H1 (cell line): ENCODE measurements around the gene C5orf15. TPM values are rescaled to one million over a fixed set of nuclear protein-coding genes. Genes with fewer than 3 reads are reported as not detected.

Experiments
- CTCF ChIA-PET: fragments of 300-600 bp; sonication (Branson Sonifier 250); formaldehyde crosslinking; loops from one replicate; lab custom pipeline; 2021; ENCODE audit not compliant: partially characterized antibody; lab: Charles Lee
- POLR2A ChIA-PET: fragments of 300-600 bp; sonication (Branson Sonifier 250); formaldehyde crosslinking; loops from one replicate; lab custom pipeline; 2021; ENCODE audit warnings: inconsistent platforms; ENCODE audit not compliant: partially characterized antibody; lab: Charles Lee
- DNase-seq, 2 experiments: peaks; one replicate each; pipeline versions ENCODE4 v3.0.0 to v3.0.0-alpha.2; 2010 to 2022; ENCODE audit warnings: low spot score in 2 of 2, low read depth in 1 of 2, mixed read lengths in 1 of 2
- FAIRE-seq: peaks from 2 replicates; lab custom pipeline; 2011; peaks lifted over from hg19 to GRCh38; lab: Jason Lieb, UNC
- H2AFZ ChIP-seq: 2 replicates; pipeline ENCODE4 v1.8.1; 2012; ENCODE audit warnings: low read length, inconsistent platforms
- H2AK5ac ChIP-seq: 2 replicates; pipeline ENCODE4 v1.6.1; 2013; ENCODE audit warnings: low read depth, low read length
- H2BK120ac ChIP-seq: replicated peaks from 2 replicates; pipeline ENCODE3; 2013; ENCODE audit warnings: low read depth, low read length, inconsistent platforms
- H2BK12ac ChIP-seq: 2 replicates; pipeline ENCODE4 v1.6.1; 2013; ENCODE audit warnings: low read depth, low read length
- H2BK15ac ChIP-seq: 2 replicates; pipeline ENCODE4 v1.6.1; 2013; ENCODE audit warnings: low read length
- H2BK20ac ChIP-seq: 2 replicates; pipeline ENCODE4 v1.6.1; 2013; ENCODE audit warnings: low read length
- H2BK5ac ChIP-seq: 2 replicates; pipeline ENCODE4 v1.6.1; 2013; ENCODE audit warnings: low read depth, low read length
- H3K14ac ChIP-seq: 2 replicates; pipeline ENCODE4 v1.6.1; 2013; ENCODE audit warnings: inconsistent platforms; ENCODE audit not compliant: insufficient read length
- H3K18ac ChIP-seq: 2 replicates; pipeline ENCODE4 v1.6.1; 2013; ENCODE audit warnings: low read length; ENCODE audit errors: extremely low read depth
- H3K23ac ChIP-seq: 2 replicates; pipeline ENCODE4 v1.6.1; 2013; ENCODE audit warnings: inconsistent platforms; ENCODE audit not compliant: insufficient read length
- H3K23me2 ChIP-seq: 2 replicates; pipeline ENCODE4 v1.6.1; 2013; ENCODE audit warnings: low read depth, low read length
- H3K27ac ChIP-seq: 2 replicates; pipeline ENCODE4 v1.6.1; 2011; ENCODE audit warnings: low read depth, low read length, inconsistent platforms
- H3K27me3 ChIP-seq, 4 experiments: replicated peaks in 1 of 4; 1 replicate in 1 of 4; 2 replicates in 3 of 4; pipeline versions ENCODE4 v1.6.1 to v1.8.1; 2011 to 2013; ENCODE audit warnings: low read length in 3 of 4, mild to moderate bottlenecking in 3 of 4, inconsistent platforms in 2 of 4, mixed read lengths in 2 of 4, moderate library complexity in 1 of 4; ENCODE audit not compliant: control insufficient read depth in 3 of 4, insufficient read depth in 3 of 4; ENCODE audit errors: extremely low read depth in 1 of 4
- H3K36me3 ChIP-seq, 4 experiments: 2 replicates each; pipeline versions ENCODE4 v1.6.1 to v1.8.1; 2011 to 2013; ENCODE audit warnings: mild to moderate bottlenecking in 4 of 4, low read length in 3 of 4, moderate library complexity in 2 of 4, control low read depth in 1 of 4, inconsistent platforms in 1 of 4; ENCODE audit not compliant: insufficient read depth in 4 of 4, control insufficient read depth in 2 of 4
- H3K4ac ChIP-seq: replicated peaks from 2 replicates; pipeline ENCODE3; 2013; ENCODE audit warnings: low read length, low read depth, mixed read lengths, inconsistent platforms; ENCODE audit not compliant: insufficient read length
- H3K4me1 ChIP-seq, 4 experiments: replicated peaks in 1 of 4; 1 replicate in 1 of 4; 2 replicates in 3 of 4; pipeline versions ENCODE4 v1.6.1 to v1.8.1; 2011 to 2013; ENCODE audit warnings: low read length in 3 of 4, inconsistent platforms in 2 of 4, mixed read lengths in 1 of 4; ENCODE audit not compliant: insufficient read depth in 4 of 4, control insufficient read depth in 3 of 4
- H3K4me2 ChIP-seq, 2 experiments: 2 replicates each; pipeline versions ENCODE4 v1.6.1 to v1.8.1; 2011 to 2013; ENCODE audit warnings: low read depth in 2 of 2, low read length in 2 of 2, control low read depth in 1 of 2, inconsistent platforms in 1 of 2, mild to moderate bottlenecking in 1 of 2; ENCODE audit not compliant: insufficient read depth in 1 of 2
- H3K4me3 ChIP-seq, 4 experiments: fragments of 200-600, 300-600 bp in 1 of 4; sonication (generic), shearing (Covaris generic), sonication (Bioruptor Twin) in 1 of 4; 2 replicates each; pipeline versions ENCODE4 v1.5.1 to v1.8.1; 2011 to 2016; ENCODE audit warnings: low read length in 4 of 4, low read depth in 3 of 4, control low read depth in 2 of 4, inconsistent platforms in 2 of 4, mild to moderate bottlenecking in 2 of 4, mixed read lengths in 1 of 4, moderate library complexity in 1 of 4; ENCODE audit not compliant: insufficient read depth in 2 of 4; ENCODE audit errors: extremely low read depth in 1 of 4
- H3K56ac ChIP-seq: replicated peaks from 2 replicates; pipeline ENCODE3; 2013; ENCODE audit warnings: low read depth, mild to moderate bottlenecking, mixed read lengths, low read length, inconsistent platforms; ENCODE audit not compliant: insufficient read length
- H3K79me1 ChIP-seq: 2 replicates; pipeline ENCODE4 v1.6.1; 2013; ENCODE audit warnings: low read depth, low read length, control low read depth
- H3K79me2 ChIP-seq, 2 experiments: 2 replicates each; pipeline versions ENCODE4 v1.6.1 to v1.8.1; 2012 to 2013; ENCODE audit warnings: low read length in 2 of 2, mild to moderate bottlenecking in 2 of 2, inconsistent platforms in 1 of 2; ENCODE audit not compliant: insufficient read depth in 2 of 2, control insufficient read depth in 1 of 2
- H3K9ac ChIP-seq, 4 experiments: replicated peaks in 1 of 4; 1 replicate in 1 of 4; 2 replicates in 3 of 4; pipeline versions ENCODE4 v1.6.1 to v1.8.1; 2011 to 2013; ENCODE audit warnings: low read depth in 3 of 4, low read length in 3 of 4, control low read depth in 2 of 4, mild to moderate bottlenecking in 2 of 4, moderate library complexity in 2 of 4, inconsistent platforms in 1 of 4; ENCODE audit errors: extremely low read depth in 1 of 4
- H3K9me3 ChIP-seq, 2 experiments: 2 replicates each; pipeline versions ENCODE4 v1.6.1 to v1.8.1; 2012 to 2013; ENCODE audit warnings: mild to moderate bottlenecking in 2 of 2, moderate library complexity in 2 of 2, control low read depth in 1 of 2, inconsistent platforms in 1 of 2, low read depth in 1 of 2, low read length in 1 of 2, mixed read lengths in 1 of 2; ENCODE audit not compliant: insufficient read depth in 2 of 2
- H4K20me1 ChIP-seq, 2 experiments: replicated peaks in 1 of 2; 2 replicates each; pipeline versions ENCODE3 to v1.8.1; 2011 to 2013; ENCODE audit warnings: inconsistent platforms in 2 of 2, low read length in 2 of 2, mild to moderate bottlenecking in 1 of 2; ENCODE audit not compliant: insufficient read depth in 2 of 2, control insufficient read depth in 1 of 2
- H4K5ac ChIP-seq: 2 replicates; pipeline ENCODE4 v1.6.1; 2013; ENCODE audit warnings: low read length, low read depth, mixed read lengths, inconsistent platforms; ENCODE audit not compliant: insufficient read length
- H4K8ac ChIP-seq: 2 replicates; pipeline ENCODE4 v1.8.0; 2013; ENCODE audit warnings: mild to moderate bottlenecking, moderate library complexity, low read length, inconsistent platforms; ENCODE audit not compliant: insufficient read depth; ENCODE audit errors: extremely low read depth
- H4K91ac ChIP-seq: replicated peaks from 2 replicates; pipeline ENCODE3; 2013; ENCODE audit warnings: low read length, mixed read lengths, inconsistent platforms; ENCODE audit not compliant: insufficient read length
- BACH1 ChIP-seq: IDR thresholded peaks from 2 replicates; pipeline ENCODE4 v1.6.1; 2012; ENCODE audit warnings: low read length, improper control_type of control experiment
- CBX5 ChIP-seq: fragments of 300-800, 300-1000 bp; sonication (generic); IDR thresholded peaks from 2 replicates; pipeline ENCODE4 v1.7.1; 2016; ENCODE audit warnings: antibody characterized with exemption, low read length, low read depth
- CBX8 ChIP-seq: fragments of 300-800, 300-1000 bp; sonication (generic); IDR thresholded peaks from 2 replicates; pipeline ENCODE4 v1.7.1; 2016; ENCODE audit warnings: low read depth, low read length, borderline replicate concordance
- CHD2 ChIP-seq: IDR thresholded peaks from 2 replicates; pipeline ENCODE4 v1.6.1; 2012; ENCODE audit warnings: low read length, improper control_type of control experiment
- EZH2 ChIP-seq: fragments of 200-600 bp; sonication (generic); IDR thresholded peaks from 2 replicates; pipeline ENCODE4 v1.7.1; 2012; ENCODE audit warnings: low read depth, mild to moderate bottlenecking, moderate library complexity, low read length, inconsistent platforms; ENCODE audit not compliant: severe bottlenecking
- HDAC2 ChIP-seq, 2 experiments: fragments of 300-600 bp in 1 of 2; sonication (generic) in 1 of 2; IDR thresholded peaks; 2 replicates each; pipeline ENCODE4 v1.6.1; 2011 to 2012; ENCODE audit warnings: low read depth in 2 of 2, low read length in 2 of 2, mild to moderate bottlenecking in 2 of 2, moderate library complexity in 2 of 2, borderline replicate concordance in 1 of 2, inconsistent platforms in 1 of 2
- HDAC6 ChIP-seq: IDR thresholded peaks from one replicate; pipeline ENCODE4 v1.7.1; 2012; ENCODE audit warnings: low read depth, mild to moderate bottlenecking, inconsistent platforms, low read length, moderate library complexity
- JUND ChIP-seq: IDR thresholded peaks from 2 replicates; pipeline ENCODE4 v1.6.1; 2011; ENCODE audit warnings: mild to moderate bottlenecking, improper control_type of control experiment, low read length
- KDM5A ChIP-seq: fragments of 200-600 bp; IDR thresholded peaks from 2 replicates; pipeline ENCODE4 v1.7.1; 2012; ENCODE audit warnings: mild to moderate bottlenecking, low read length, inconsistent platforms, mixed read lengths
- POU5F1 ChIP-seq: IDR thresholded peaks from 2 replicates; pipeline ENCODE4 v1.6.1; 2011; ENCODE audit warnings: low read depth, mild to moderate bottlenecking, low read length, moderate library complexity
- RBBP5 ChIP-seq: IDR thresholded peaks from 2 replicates; pipeline ENCODE4 v1.7.1; 2012; ENCODE audit warnings: low read depth, mild to moderate bottlenecking, inconsistent platforms, low read length, moderate library complexity, borderline replicate concordance
- TAF1 ChIP-seq: IDR thresholded peaks from 2 replicates; pipeline ENCODE4 v1.6.1; 2011; ENCODE audit warnings: mild to moderate bottlenecking, low read depth, low read length
- TBP ChIP-seq: IDR thresholded peaks from 2 replicates; pipeline ENCODE4 v1.6.1; 2011; ENCODE audit warnings: low read depth, low read length, improper control_type of control experiment
- WGBS, 2 experiments: shearing (Covaris generic) in 1 of 2; methylation state at CpG; one replicate each; pipeline versions ENCODE4 v1.1.6 to v1.1.7; 2013 to 2015; ENCODE audit warnings: low lambda C conversion rate in 2 of 2, mixed read lengths in 2 of 2, inconsistent platforms in 1 of 2, low coverage in 1 of 2, missing lambda C conversion rate in 1 of 2; ENCODE audit not compliant: insufficient replicate concordance in 2 of 2, insufficient coverage in 1 of 2, insufficient read length in 1 of 2; ENCODE audit errors: extremely low coverage in 1 of 2, missing lambda C conversion rate in 1 of 2; 5-methylcytosine and 5-hydroxymethylcytosine counted together
- polyA plus RNA-seq, 7 experiments: library from polyadenylated mRNA; depleted of rRNA in 3 of 7; stranded (reverse) in 5 of 7; unstranded in 2 of 7; fragments of >200 nt in 5 of 7; fragments of 200-250 nt in 2 of 7; gene quantifications; 1 replicate in 5 of 7; 2 replicates in 1 of 7; 4 replicates in 1 of 7; pipeline versions ENCODE4 v1.2.1 to v1.2.3, GENCODE V29; 2011 to 2013; ENCODE audit warnings: missing spikeins in 2 of 7, mixed read lengths in 2 of 7
- total RNA-seq: library from RNA; stranded (reverse); fragmentation: NEBNext Ultra II Directional; extraction: Animal tissue kit (Norgen Biotek cat#: 25700); gene quantifications from 2 replicates; pipeline ENCODE4 v1.2.1, GENCODE V29; 2021
- TF ChIP-seq, protein P1 (sequence below): IDR thresholded peaks from 2 replicates; pipeline ENCODE4 v1.6.1; 2012; ENCODE audit warnings: inconsistent platforms

C5orf15 gene
- total and polyA plus RNA-seq, 2 of the 8 experiments (the other 6 are each of a cell fraction or from before 2014, with no cell fraction given) = 31.7 to 39.3 TPM

- no peak overlapping the region for H4K91ac ChIP-seq
- no peak overlapping the region for H3K18ac ChIP-seq
- no peaks in the 10 kb centered on the region; the same call in 1 of the 2 replicates for H3K79me1 ChIP-seq
- no peak overlapping the region for H3K27ac ChIP-seq
- H4K20me1 ChIP-seq = peaks cover 2 to 7% of the 10 kb centered on the region in 2 experiments
- H3K23ac ChIP-seq = no peak overlapping the region
- H3K4ac ChIP-seq = no peak overlapping the region
- H3K79me2 ChIP-seq = peaks cover 3 to 4% of the 10 kb centered on the region in 2 experiments; a peak in 1 of 4 replicates
- no peaks in the 10 kb centered on the region for H3K23me2 ChIP-seq
- CTCF ChIA-PET = interaction anchor here (0.6 to 15.5 kb wide), 5 partner anchors 19 to 161 kb away, joined by 3 to 160 read pairs (median 4); no protein-coding TSS in a partner anchor
- WGBS, 2 experiments = 88% methylated on average over 1 of the region's 1 CpG; no CpG with 5 or more reads in 1 of the 2 experiments
- H4K5ac ChIP-seq = no peak overlapping the region
- no peak overlapping the region for H3K4me2 ChIP-seq
- H3K9ac ChIP-seq = no peak overlapping the region
- H3K9me3 ChIP-seq = no peaks in the 10 kb centered on the region
- POLR2A ChIA-PET = interaction anchor here (1.3 to 1.5 kb wide), 2 partner anchors 13 to 925 kb away, joined by 3 to 5 read pairs; partner anchors contain the start of gene HSPA4
- H2BK20ac ChIP-seq = no peak overlapping the region
- H2BK120ac ChIP-seq = no peak overlapping the region
- H2AFZ ChIP-seq = no peak overlapping the region
- H3K4me3 ChIP-seq = no peak overlapping the region
- H2BK5ac ChIP-seq = no peak overlapping the region
- FAIRE-seq = no peak
- no peaks in the 10 kb centered on the region for H3K27me3 ChIP-seq
- H2AK5ac ChIP-seq = no peak overlapping the region
- DNase-seq = no peak
- no peak overlapping the region for H4K8ac ChIP-seq
- no peak overlapping the region for H3K14ac ChIP-seq
- H3K4me1 ChIP-seq = no peaks in the 10 kb centered on the region
- no peak overlapping the region for H2BK15ac ChIP-seq
- H3K36me3 ChIP-seq = peaks cover 19 to 59% (median 44%) of the 10 kb centered on the region in 4 experiments
- H3K56ac ChIP-seq = no peak overlapping the region
- H2BK12ac ChIP-seq = no peak overlapping the region
- TF ChIP-seq CBX8 = no peak
- TF ChIP-seq HDAC6 = no peak
- no peak for TF ChIP-seq TAF1
- no peak for TF ChIP-seq RBBP5
- no peak for TF ChIP-seq HDAC2 (IDR thresholded peaks at IDR 0.05; ENCODE audit: borderline replicate concordance in 1 of 2, low read depth in 2 of 2, low read length in 2 of 2)
- no peak for TF ChIP-seq BACH1
- no peak for TF ChIP-seq KDM5A
- no peak for TF ChIP-seq JUND
- TF ChIP-seq CHD2 = no peak
- TF ChIP-seq TBP = no peak
- TF ChIP-seq EZH2 = no peak
- no peak for TF ChIP-seq CBX5
- TF ChIP-seq, protein P1, sequence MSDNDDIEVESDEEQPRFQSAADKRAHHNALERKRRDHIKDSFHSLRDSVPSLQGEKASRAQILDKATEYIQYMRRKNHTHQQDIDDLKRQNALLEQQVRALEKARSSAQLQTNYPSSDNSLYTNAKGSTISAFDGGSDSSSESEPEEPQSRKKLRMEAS = no peak
- no peak for TF ChIP-seq POU5F1
Observed at GRCh38 chr5:133977858-133978257, 9.4 kb upstream of the C5orf15 start.
